SJCRH30 (cell line): ENCODE measurements around the gene MED4. TPM values are rescaled to one million over a fixed set of nuclear protein-coding genes. Genes with fewer than 3 reads are reported as not detected.

Experiments used
- DNase-seq, 2 experiments: peaks; one replicate each; pipeline ENCODE4 v3.0.0-alpha.2; 2015 to 2020
- H3K27ac ChIP-seq: fragments of 250-450 bp; sonication (Bioruptor Pico); 2 replicates; pipeline ENCODE4 v1.5.1; 2020; ENCODE audit warnings: mild to moderate bottlenecking, moderate library complexity
- H3K27me3 ChIP-seq: fragments of 250-450 bp; sonication (Bioruptor Pico); 2 replicates; pipeline ENCODE4 v1.5.1; 2020; ENCODE audit warnings: mild to moderate bottlenecking, moderate library complexity
- H3K36me3 ChIP-seq: fragments of 250-450 bp; sonication (Bioruptor Pico); 2 replicates; pipeline ENCODE4 v1.5.1; 2020; ENCODE audit warnings: mild to moderate bottlenecking, moderate library complexity
- H3K4me1 ChIP-seq: fragments of 250-450 bp; sonication (Bioruptor Pico); 2 replicates; pipeline ENCODE4 v1.5.1; 2020; ENCODE audit warnings: mild to moderate bottlenecking, moderate library complexity
- H3K4me3 ChIP-seq: fragments of 250-450 bp; sonication (Bioruptor Pico); 2 replicates; pipeline ENCODE4 v1.5.1; 2020; ENCODE audit warnings: mild to moderate bottlenecking, moderate library complexity
- H3K9me3 ChIP-seq: fragments of 250-450 bp; sonication (Bioruptor Pico); replicated peaks from 2 replicates; pipeline ENCODE4 v1.5.1; 2020; ENCODE audit warnings: mild to moderate bottlenecking, moderate library complexity
- total RNA-seq: library from RNA; depleted of rRNA; stranded (reverse); fragments of >200 nt; shearing (Covaris generic); gene quantifications from 2 replicates; pipeline ENCODE4 v1.2.3, GENCODE V29; 2014

Gene MED4
- total RNA-seq, 1 experiment from 2014 or later, result 42.4 TPM

- no peak overlapping the region for H3K4me3 ChIP-seq
- H3K36me3 ChIP-seq, result no peaks in the 10 kb centered on the region
- no peak for DNase-seq
- no peak overlapping the region for H3K27ac ChIP-seq
- H3K4me1 ChIP-seq, result no peaks in the 10 kb centered on the region
- H3K9me3 ChIP-seq, result no peaks in the 10 kb centered on the region
- no peaks in the 10 kb centered on the region for H3K27me3 ChIP-seq
These were observed 18.2 kb upstream of the MED4 start for GRCh38 chr13:48112896-48113755.

GRCh38 chr13:48110931-48111721, 16.2 kb upstream of the MED4 start:
- Histone ChIP-seq H3K4me3 (no peak overlapping the region), H3K27ac (no peak overlapping the region), H3K9me3 (no peaks in the 10 kb centered on the region), H3K36me3 (no peaks in the 10 kb centered on the region), H3K4me1 (no peaks in the 10 kb centered on the region), H3K27me3 (no peaks in the 10 kb centered on the region)
- peak; percentile 14 to 57 for DNase-seq

- Histone ChIP-seq H3K36me3 (no peaks in the 10 kb centered on the region), H3K27ac (no peak overlapping the region), H3K4me1 (no peaks in the 10 kb centered on the region), H3K27me3 (no peaks in the 10 kb centered on the region), H3K9me3 (no peaks in the 10 kb centered on the region), H3K4me3 (no peak overlapping the region)
- DNase-seq, result peak in 1 of 2 experiments; percentile 29
These were observed 15.4 kb upstream of the MED4 start for GRCh38 chr13:48110132-48110868.

GRCh38 chr13:48108106-48108505, 13.2 kb upstream of the MED4 start:
- H3K9me3 ChIP-seq, result no peaks in the 10 kb centered on the region
- no peaks in the 10 kb centered on the region for H3K4me1 ChIP-seq
- H3K27ac ChIP-seq, result no peak overlapping the region
- no peak for DNase-seq
- no peaks in the 10 kb centered on the region for H3K36me3 ChIP-seq
- no peak overlapping the region for H3K4me3 ChIP-seq
- no peaks in the 10 kb centered on the region for H3K27me3 ChIP-seq

- DNase-seq, result no peak
- Histone ChIP-seq H3K36me3 (no peaks in the 10 kb centered on the region), H3K27ac (no peak overlapping the region), H3K4me1 (peaks cover 8% of the 10 kb centered on the region; the same call in 1 of the 2 replicates), H3K27me3 (no peaks in the 10 kb centered on the region), H3K9me3 (no peaks in the 10 kb centered on the region), H3K4me3 (no peak overlapping the region)
These were observed 2.9 kb upstream of the MED4 start for GRCh38 chr13:48097793-48098192.

GRCh38 chr13:48096670-48097069, 1.8 kb upstream of the MED4 start:
- H3K27ac ChIP-seq, result no peak overlapping the region
- DNase-seq, result no peak
- peaks cover 8% of the 10 kb centered on the region; the same call in 1 of the 2 replicates for H3K4me1 ChIP-seq
- H3K27me3 ChIP-seq, result no peaks in the 10 kb centered on the region
- H3K36me3 ChIP-seq, result no peaks in the 10 kb centered on the region
- H3K4me3 ChIP-seq, result no peak overlapping the region
- H3K9me3 ChIP-seq, result no peaks in the 10 kb centered on the region

- H3K4me3 ChIP-seq, result peak overlapping the region; percentile 81
- peak overlapping the region; percentile 73 for H3K27ac ChIP-seq
- peaks cover 8% of the 10 kb centered on the region; the same call in 1 of the 2 replicates for H3K4me1 ChIP-seq
- no peaks in the 10 kb centered on the region for H3K36me3 ChIP-seq
- peak; percentile 13 to 40 for DNase-seq
- no peaks in the 10 kb centered on the region for H3K27me3 ChIP-seq
- H3K9me3 ChIP-seq, result no peaks in the 10 kb centered on the region
These were observed 512 bp downstream of the MED4 start for GRCh38 chr13:48094404-48094780.

- Histone ChIP-seq H3K27ac (no peak overlapping the region), H3K9me3 (no peaks in the 10 kb centered on the region)
These were observed 1.3 kb downstream of the MED4 start for GRCh38 chr13:48093588-48093987.

GRCh38 chr13:48086272-48086671, 8.6 kb downstream of the MED4 start:
- H3K4me1 ChIP-seq, result no peaks in the 10 kb centered on the region
- no peaks in the 10 kb centered on the region for H3K27me3 ChIP-seq
- no peak overlapping the region for H3K27ac ChIP-seq
- no peaks in the 10 kb centered on the region for H3K9me3 ChIP-seq
- peaks cover 34% of the 10 kb centered on the region for H3K36me3 ChIP-seq
- H3K4me3 ChIP-seq, result no peak overlapping the region
- no peak for DNase-seq

More at GRCh38 chr13:48093588-48093987, 1.3 kb downstream of the MED4 start:
- Histone ChIP-seq H3K4me1 (peaks cover 8% of the 10 kb centered on the region; the same call in 1 of the 2 replicates), H3K27me3 (no peaks in the 10 kb centered on the region), H3K4me3 (peak overlapping the region; percentile 81), H3K36me3 (no peaks in the 10 kb centered on the region; the same call in 1 of the 2 replicates)
- DNase-seq, result no peak

GRCh38 chr13:48081739-48082138, 13.2 kb downstream of the MED4 start:
- Histone ChIP-seq H3K36me3 (peaks cover 75% of the 10 kb centered on the region), H3K27me3 (no peaks in the 10 kb centered on the region), H3K4me1 (no peaks in the 10 kb centered on the region), H3K9me3 (no peaks in the 10 kb centered on the region), H3K4me3 (no peak overlapping the region), H3K27ac (no peak overlapping the region)
- DNase-seq, result no peak

GRCh38 chr13:48078251-48078656, 16.6 kb downstream of the MED4 start:
- H3K36me3 ChIP-seq, result peaks cover 88% of the 10 kb centered on the region
- no peak for DNase-seq

GRCh38 chr13:48074006-48074405, 20.9 kb downstream of the MED4 start:
- Histone ChIP-seq H3K9me3 (peaks cover 23% of the 10 kb centered on the region), H3K27ac (no peak overlapping the region), H3K4me3 (no peak overlapping the region), H3K27me3 (no peaks in the 10 kb centered on the region), H3K4me1 (no peaks in the 10 kb centered on the region), H3K36me3 (peaks cover 97% of the 10 kb centered on the region)
- DNase-seq, result no peak

More at GRCh38 chr13:48078251-48078656, 16.6 kb downstream of the MED4 start:
- no peak overlapping the region for H3K27ac ChIP-seq
- no peaks in the 10 kb centered on the region for H3K27me3 ChIP-seq
- no peak overlapping the region for H3K4me3 ChIP-seq
- no peaks in the 10 kb centered on the region for H3K9me3 ChIP-seq
- H3K4me1 ChIP-seq, result no peaks in the 10 kb centered on the region

- Histone ChIP-seq H3K27ac (no peak overlapping the region), H3K9me3 (peaks cover 32% of the 10 kb centered on the region), H3K36me3 (peaks cover 98% of the 10 kb centered on the region), H3K4me3 (no peak overlapping the region), H3K4me1 (no peaks in the 10 kb centered on the region), H3K27me3 (no peaks in the 10 kb centered on the region)
- DNase-seq, result no peak
These were observed 22.1 kb downstream of the MED4 start for GRCh38 chr13:48072787-48073186.

- Histone ChIP-seq H3K4me3 (no peak overlapping the region), H3K36me3 (peaks cover 98% of the 10 kb centered on the region), H3K4me1 (no peaks in the 10 kb centered on the region), H3K27me3 (no peaks in the 10 kb centered on the region), H3K9me3 (peaks cover 36% of the 10 kb centered on the region), H3K27ac (no peak overlapping the region)
- no peak for DNase-seq
These were observed 22.6 kb downstream of the MED4 start for GRCh38 chr13:48072304-48072703.
